ENCODE data around the gene FBXL16.
"Not testable (repeated sequence)": the region's sequence is repeated elsewhere in the genome, so short reads cannot be mapped to it uniquely, and the experiment has no call there.

The FBXL16 gene, protein sequence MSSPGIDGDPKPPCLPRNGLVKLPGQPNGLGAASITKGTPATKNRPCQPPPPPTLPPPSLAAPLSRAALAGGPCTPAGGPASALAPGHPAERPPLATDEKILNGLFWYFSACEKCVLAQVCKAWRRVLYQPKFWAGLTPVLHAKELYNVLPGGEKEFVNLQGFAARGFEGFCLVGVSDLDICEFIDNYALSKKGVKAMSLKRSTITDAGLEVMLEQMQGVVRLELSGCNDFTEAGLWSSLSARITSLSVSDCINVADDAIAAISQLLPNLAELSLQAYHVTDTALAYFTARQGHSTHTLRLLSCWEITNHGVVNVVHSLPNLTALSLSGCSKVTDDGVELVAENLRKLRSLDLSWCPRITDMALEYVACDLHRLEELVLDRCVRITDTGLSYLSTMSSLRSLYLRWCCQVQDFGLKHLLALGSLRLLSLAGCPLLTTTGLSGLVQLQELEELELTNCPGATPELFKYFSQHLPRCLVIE

GRCh38 chr16:705431-706188 lies at the start of gene FBXL16:
TSS of gene FBXL16 (minus strand) at chr16:705801. CDS start at chr16:697405, 8,396 bp downstream.
- DNase-seq, result no peak

DNA sequence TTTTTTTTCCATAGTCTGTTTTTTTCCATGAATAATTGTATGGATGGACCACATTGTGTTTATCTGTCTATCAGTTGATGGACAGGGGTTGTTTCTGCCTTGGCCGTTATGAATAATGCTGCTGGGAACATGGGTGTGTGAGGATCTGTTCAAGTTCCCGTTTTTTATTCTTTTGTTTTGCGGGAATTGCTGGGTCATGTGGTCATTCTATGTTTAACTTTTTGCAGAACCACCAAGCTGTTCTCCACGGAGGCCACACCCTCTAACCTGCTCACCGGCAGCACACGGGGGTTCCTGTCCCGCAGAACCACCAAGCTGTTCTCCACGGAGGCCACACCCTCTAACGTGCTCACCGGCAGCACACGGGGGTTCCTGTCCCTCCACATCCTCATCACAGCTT lies 49.1 kb upstream of the FBXL16 start:
- no peak for DNase-seq

DNA sequence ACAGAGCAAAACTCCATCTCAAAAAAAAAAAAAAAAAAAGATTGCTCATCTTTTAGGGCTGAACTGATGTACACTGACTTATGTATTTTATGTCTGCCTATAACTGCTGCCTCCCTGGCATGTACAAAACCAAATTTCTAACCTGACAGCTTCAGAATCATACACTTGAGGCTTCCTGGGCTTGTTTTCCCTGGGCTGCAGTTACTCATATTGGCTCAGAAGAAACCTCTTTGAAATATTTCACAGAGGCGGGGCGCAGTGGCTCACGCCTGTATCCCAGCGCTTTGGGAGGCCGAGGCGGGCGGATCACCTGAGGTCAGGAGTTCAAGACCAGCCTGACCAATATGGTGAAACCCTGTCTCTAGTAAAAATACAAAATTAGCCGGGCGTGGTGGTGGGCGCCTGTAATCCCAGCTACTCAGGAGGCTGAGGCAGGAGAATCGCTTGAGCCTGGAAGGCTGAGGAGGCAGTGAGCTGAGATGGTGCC lies 48.6 kb upstream of the FBXL16 start:
- not testable (repeated sequence) for DNase-seq

- DNase-seq, result no peak
Observed at GRCh38 chr16:752007-752312, 46.4 kb upstream of the FBXL16 start.

DNA sequence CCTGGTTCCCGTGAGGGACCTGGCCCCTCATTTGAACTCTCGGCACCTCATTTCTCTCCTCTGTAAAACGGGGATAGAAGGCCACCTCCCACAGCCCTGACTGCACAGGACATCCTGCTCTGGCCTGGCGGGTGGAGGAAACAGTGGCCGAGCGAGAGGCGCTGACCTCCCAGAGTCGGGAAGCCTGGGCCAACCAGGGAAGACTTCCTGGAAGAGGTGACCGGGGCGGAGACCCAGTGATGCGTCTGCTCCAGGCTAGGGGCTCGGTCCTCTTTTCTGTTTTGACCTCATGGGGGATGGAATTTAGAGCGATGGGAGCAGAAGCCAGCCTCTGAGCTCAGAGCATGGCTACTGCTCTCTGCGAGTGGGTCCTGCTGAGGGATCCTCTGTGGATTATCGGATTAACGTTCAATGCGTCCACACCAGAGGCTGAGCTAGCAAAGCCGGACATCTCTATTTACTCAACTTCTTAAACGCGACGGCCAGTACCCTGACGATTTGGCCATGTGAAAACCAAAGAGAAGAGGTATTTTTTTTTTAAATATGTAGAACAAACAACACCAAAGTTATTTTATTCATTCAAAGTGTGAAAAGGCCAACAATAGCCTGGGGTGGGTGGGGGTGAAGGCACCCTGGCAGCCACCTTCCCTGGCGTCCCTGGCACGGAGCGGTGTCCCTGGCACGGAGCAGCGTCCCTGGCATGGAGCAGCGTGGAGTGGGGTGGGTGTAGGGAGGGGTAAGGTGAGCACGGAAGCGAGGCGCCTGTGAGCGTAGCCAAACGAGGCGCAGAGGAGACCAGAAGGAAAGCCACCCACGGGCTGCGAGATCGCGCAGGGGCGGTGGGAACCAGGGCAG lies 45.8 kb upstream of the FBXL16 start:
- no peak for DNase-seq

DNA sequence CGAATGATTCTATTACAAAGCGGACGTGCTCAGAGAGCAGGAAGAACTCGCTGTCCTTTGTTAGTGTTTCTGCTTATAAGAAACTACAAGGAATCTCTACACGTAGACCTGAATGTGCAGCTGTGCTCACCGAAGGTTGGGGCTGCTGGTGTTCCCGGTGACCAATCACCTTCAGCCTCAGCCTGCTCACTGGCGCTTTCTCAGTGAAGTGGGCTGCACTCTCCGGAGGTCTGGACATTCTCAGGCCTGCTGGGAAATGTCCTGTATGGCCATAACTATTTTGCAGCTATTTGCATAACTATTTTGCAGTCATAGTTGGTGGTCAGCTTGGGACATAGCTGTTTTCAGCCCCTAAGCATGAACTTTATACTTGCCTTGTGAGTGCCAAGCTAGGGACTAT lies 44.9 kb upstream of the FBXL16 start:
- no peak for DNase-seq

- DNase-seq, result no peak
Observed at GRCh38 chr16:749010-749409, 43.4 kb upstream of the FBXL16 start.

GRCh38 chr16:747978-748746 lies 42.6 kb upstream of the FBXL16 start:
- DNase-seq, result no peak

GRCh38 chr16:746637-747036 lies 41.0 kb upstream of the FBXL16 start:
- no peak for DNase-seq

GRCh38 chr16:745739-746138 lies 40.1 kb upstream of the FBXL16 start:
- no peak for DNase-seq

DNA sequence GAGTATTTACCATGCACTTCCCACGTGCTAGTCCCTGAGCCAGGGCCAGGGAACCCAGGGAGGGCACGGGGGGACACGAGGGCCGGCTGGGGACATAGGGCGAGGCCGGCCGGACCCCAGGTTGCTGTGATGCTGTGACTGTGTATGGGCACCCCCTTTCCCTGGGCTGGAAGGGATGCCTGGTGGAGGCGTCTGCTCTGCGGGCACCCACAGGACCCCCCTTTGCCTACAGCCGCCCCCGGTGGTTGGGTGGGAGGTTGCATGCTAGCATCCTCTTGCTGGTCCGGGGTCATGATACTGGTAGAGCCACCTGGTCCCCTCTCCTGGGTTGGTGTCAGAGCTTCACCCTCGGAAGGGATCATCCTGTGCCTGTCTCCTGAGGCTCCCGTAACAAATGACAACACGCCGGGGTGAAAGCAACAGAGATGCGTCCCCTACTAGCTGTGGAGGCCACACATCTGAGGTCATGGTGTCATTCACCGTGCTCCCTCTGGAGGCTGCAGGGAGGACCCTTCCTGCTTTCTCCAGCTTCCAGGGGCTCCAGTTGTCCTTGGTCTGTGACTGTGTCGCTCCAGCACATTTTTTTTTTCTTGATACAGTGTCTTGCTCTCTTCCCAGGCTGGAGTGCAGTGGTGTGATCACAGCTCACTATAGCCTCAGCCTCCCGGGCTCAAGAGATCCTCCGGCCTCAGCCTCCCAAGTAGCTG lies 38.3 kb upstream of the FBXL16 start:
- DNase-seq, result no peak

DNA sequence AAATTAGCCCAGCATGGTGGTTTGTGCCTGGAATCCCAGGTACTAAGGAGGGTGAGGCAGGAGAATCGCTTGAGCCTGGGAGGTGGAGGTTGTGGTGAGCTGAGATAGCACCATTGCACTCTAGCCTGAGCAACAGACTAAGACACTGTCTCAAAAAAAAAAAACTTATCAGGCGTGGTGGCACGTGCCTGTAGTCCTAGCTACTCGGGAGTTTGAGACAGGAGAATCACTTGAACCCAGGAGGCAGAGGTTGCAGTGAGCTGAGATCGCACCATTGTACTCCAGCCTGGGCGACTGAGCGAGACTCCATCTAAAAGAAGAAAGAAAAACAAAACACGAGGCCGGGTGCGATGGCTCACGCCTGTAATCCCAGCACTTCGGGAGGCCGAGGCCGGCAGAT lies 37.3 kb upstream of the FBXL16 start:
- DNase-seq, result not testable (repeated sequence)

GRCh38 chr16:741986-742629 lies 36.5 kb upstream of the FBXL16 start:
- no peak for DNase-seq

DNA sequence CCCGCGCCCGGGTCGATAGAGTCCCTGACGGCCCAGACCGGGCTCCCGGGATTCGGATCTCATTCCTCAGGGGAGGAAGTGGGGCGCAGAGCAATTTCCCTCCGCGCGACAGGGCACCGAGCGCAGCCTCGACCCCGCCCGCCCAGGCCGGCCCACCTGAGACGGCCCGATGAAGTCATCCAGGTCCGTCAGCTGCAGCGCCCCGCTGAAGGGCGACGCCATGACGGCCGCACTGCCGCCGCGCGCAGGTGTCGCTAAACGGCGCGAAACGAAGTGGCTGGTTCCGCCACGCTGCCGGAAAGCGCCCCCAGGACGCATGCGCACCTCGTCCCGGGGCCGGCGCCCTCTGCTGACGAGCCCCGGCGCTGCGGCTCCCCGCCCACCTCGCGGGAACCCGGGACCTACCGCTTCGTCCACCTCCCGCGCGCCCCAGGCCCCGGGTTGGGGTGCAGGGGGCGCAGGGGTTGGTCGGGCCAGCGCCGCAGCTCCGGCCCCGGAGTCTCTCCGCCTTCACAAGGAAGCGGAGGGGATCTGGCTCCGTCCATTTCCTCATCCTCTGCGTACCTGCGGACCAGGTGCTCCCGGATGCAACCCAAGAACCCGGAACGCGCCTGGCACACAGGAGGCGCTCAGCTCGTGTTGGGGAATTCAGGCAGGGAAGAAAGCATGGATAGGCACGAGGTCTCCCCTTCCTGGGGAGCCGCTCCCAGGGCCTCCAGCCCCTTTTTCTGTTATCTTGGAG lies 35.3 kb upstream of the FBXL16 start, which contains the start of gene CIAO3:
CIAO3 (minus strand) TSS at position 234 of the 742 bp plus-strand sequence; CDS start at position 222, 12 bp downstream.
- peak; percentile 91 for DNase-seq

GRCh38 chr16:740459-740763 lies 34.8 kb upstream of the FBXL16 start:
- DNase-seq, result no peak

DNA sequence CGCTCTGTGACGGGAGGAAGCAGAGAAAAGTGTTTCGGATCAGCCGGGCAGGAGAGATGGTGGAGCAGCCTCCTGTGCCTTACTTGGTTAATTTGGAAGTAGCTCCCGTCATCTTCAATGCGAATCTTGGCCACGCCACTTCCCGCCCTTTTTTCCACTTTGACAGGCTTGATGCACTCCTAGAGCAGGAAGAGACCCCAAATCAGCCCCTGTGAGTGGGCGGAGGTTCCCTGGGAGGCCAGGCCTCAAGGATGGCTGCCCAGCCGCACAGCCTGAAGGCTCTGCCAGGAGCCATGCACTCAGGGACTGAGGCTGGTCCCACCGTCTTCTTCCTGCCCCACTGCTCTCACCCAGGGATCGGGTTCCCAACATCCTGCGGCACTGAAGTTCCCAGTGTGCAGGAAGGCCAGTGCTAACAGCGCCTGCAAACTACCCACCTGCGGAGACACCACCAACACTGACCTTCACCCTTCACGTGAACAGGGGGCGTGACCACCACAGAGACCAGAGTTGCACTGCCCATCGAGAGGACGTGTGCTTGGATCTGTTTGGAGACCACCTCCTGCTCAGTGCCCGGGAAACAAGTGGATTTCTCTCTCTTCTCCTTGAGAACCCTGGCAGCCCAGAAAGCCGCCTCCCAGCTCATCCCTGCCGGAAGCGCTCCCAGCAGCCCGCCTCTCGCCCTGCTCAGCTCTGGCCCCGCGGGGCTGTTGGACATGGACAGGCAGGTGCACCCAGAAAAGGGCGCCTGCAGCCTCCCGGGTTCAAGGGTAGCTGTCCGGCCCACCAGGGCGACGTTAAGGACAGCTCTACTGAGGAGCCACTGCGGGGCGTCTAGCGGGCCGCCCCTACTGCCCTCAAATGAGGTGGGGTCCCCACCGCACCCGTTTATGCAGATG lies 34.2 kb upstream of the FBXL16 start:
- no peak for DNase-seq

GRCh38 chr16:736936-737481 lies 31.4 kb upstream of the FBXL16 start:
- DNase-seq, result no peak

GRCh38 chr16:735982-736453 lies 30.4 kb upstream of the FBXL16 start:
- no peak for DNase-seq

Measured in activated CD8-positive, alpha-beta memory T cell treated with anti-CD3 and anti-CD28 coated beads, Interleukin-2, amount 50 U/mL, for 4 hours (primary cell).